IMR-90 (cell line): Measurements from ENCODE around the gene RBFOX2. TPM values are rescaled to one million over a fixed set of nuclear protein-coding genes. Genes with fewer than 3 reads are reported as not detected.
A peak's percentile ranks its signal among the peaks of the same experiment; 100 is the strongest.

Experiments
- ATAC-seq: fragments of 200-7000 bp; cut with Tn5 transposase; 2 replicates; pipeline ENCODE4 v1.9.1; 2020; ENCODE audit warnings: low read depth, mild to moderate bottlenecking, moderate library complexity
- BruUV-seq: library from RNA; stranded (reverse); fragments of 400-500 nt; replicated peaks from 2 replicates; lab custom pipeline; 2021; lab: Mats Ljungman, UMichigan
- CTCF ChIA-PET: fragments of 300-600 bp; formaldehyde crosslinking; extraction: SDS; loops from one replicate; lab custom pipeline; 2021; ENCODE audit warnings: antibody characterized with exemption; lab: Yijun Ruan, JAX
- POLR2A ChIA-PET: fragments of 300-600 bp; sonication (Branson Sonifier 250); formaldehyde crosslinking; loops from one replicate; lab custom pipeline; 2022; ENCODE audit warnings: antibody characterized with exemption; ENCODE audit not compliant: unreplicated experiment; lab: Charles Lee
- DNase-seq: peaks from one replicate; pipeline ENCODE4 v3.0.0; 2013
- H2AFZ ChIP-seq: replicated peaks from 2 replicates; pipeline ENCODE3; 2013; ENCODE audit warnings: low read length, mild to moderate bottlenecking; ENCODE audit not compliant: poor library complexity
- H2AK5ac ChIP-seq: 2 replicates; pipeline ENCODE4 v1.6.1; 2013; ENCODE audit warnings: low read depth, low read length, inconsistent platforms
- H2AK9ac ChIP-seq: replicated peaks from 2 replicates; pipeline ENCODE3; 2013; ENCODE audit warnings: mild to moderate bottlenecking, low read depth, low read length, moderate library complexity; ENCODE audit not compliant: poor library complexity
- H2BK120ac ChIP-seq: 2 replicates; pipeline ENCODE4 v1.6.1; 2013; ENCODE audit warnings: low read depth, low read length, inconsistent platforms
- H2BK15ac ChIP-seq: 3 replicates; pipeline ENCODE4 v1.6.1; 2013; ENCODE audit warnings: low read depth, low read length, inconsistent platforms
- H2BK20ac ChIP-seq: 2 replicates; pipeline ENCODE4 v1.6.1; 2013; ENCODE audit warnings: low read depth, mild to moderate bottlenecking, inconsistent platforms, low read length, moderate library complexity
- H2BK5ac ChIP-seq: 2 replicates; pipeline ENCODE4 v1.6.1; 2013; ENCODE audit warnings: mild to moderate bottlenecking, low read depth, low read length, inconsistent platforms; ENCODE audit not compliant: poor library complexity, severe bottlenecking
- H3K14ac ChIP-seq: replicated peaks from 2 replicates; pipeline ENCODE4 v1.6.1; 2013; ENCODE audit warnings: low read depth, low read length, inconsistent platforms
- H3K18ac ChIP-seq: 2 replicates; pipeline ENCODE4 v1.6.1; 2013; ENCODE audit warnings: low read depth, low read length, control low read depth
- H3K23ac ChIP-seq: 2 replicates; pipeline ENCODE4 v1.6.1; 2013; ENCODE audit warnings: low read depth, low read length, inconsistent platforms
- H3K27ac ChIP-seq: 2 replicates; pipeline ENCODE4 v1.5.1; 2013; ENCODE audit warnings: mild to moderate bottlenecking, control low read depth, low read length; ENCODE audit not compliant: insufficient read depth
- H3K27me3 ChIP-seq: 2 replicates; pipeline ENCODE4 v1.6.1; 2013; ENCODE audit warnings: low read length; ENCODE audit not compliant: control insufficient read depth, insufficient read depth
- H3K36me3 ChIP-seq: 2 replicates; pipeline ENCODE4 v1.6.1; 2013; ENCODE audit warnings: low read length, mixed read lengths; ENCODE audit not compliant: control insufficient read depth, insufficient read depth
- H3K4ac ChIP-seq: 2 replicates; pipeline ENCODE4 v1.6.1; 2013; ENCODE audit warnings: low read depth, low read length, inconsistent platforms
- H3K4me1 ChIP-seq: 2 replicates; pipeline ENCODE4 v1.6.1; 2013; ENCODE audit warnings: low read length, mixed read lengths; ENCODE audit not compliant: control insufficient read depth, insufficient read depth
- H3K4me2 ChIP-seq: 2 replicates; pipeline ENCODE4 v1.6.1; 2013; ENCODE audit warnings: low read depth, mild to moderate bottlenecking, control low read depth, low read length, moderate library complexity
- H3K4me3 ChIP-seq: 2 replicates; pipeline ENCODE4 v1.5.1; 2013; ENCODE audit warnings: low read depth, mild to moderate bottlenecking, control low read depth, low read length, moderate library complexity; ENCODE audit not compliant: insufficient read depth
- H3K56ac ChIP-seq: 2 replicates; pipeline ENCODE4 v1.6.1; 2013; ENCODE audit warnings: low read length, inconsistent platforms; ENCODE audit not compliant: insufficient read depth; ENCODE audit errors: extremely low read depth
- H3K79me1 ChIP-seq, 2 experiments: 2 replicates each; pipeline ENCODE4 v1.6.1; 2013; ENCODE audit warnings: low read length in 2 of 2, inconsistent platforms in 1 of 2, low read depth in 1 of 2
- H3K9ac ChIP-seq: 2 replicates; pipeline ENCODE4 v1.6.1; 2013; ENCODE audit warnings: low read depth, low read length, control low read depth
- H3K9me1 ChIP-seq: 2 replicates; pipeline ENCODE4 v1.6.1; 2013; ENCODE audit warnings: low read length, inconsistent platforms; ENCODE audit not compliant: insufficient read depth
- H3K9me3 ChIP-seq: 2 replicates; pipeline ENCODE4 v1.6.1; 2013; ENCODE audit warnings: low read length; ENCODE audit not compliant: control insufficient read depth, insufficient read depth
- H4K20me1 ChIP-seq: 2 replicates; pipeline ENCODE4 v1.6.1; 2013; ENCODE audit warnings: low read length, inconsistent platforms; ENCODE audit not compliant: insufficient read depth
- H4K5ac ChIP-seq: 2 replicates; pipeline ENCODE4 v1.6.1; 2013; ENCODE audit warnings: mild to moderate bottlenecking, low read depth, low read length, control low read depth
- H4K8ac ChIP-seq, 2 experiments: 2 replicates each; pipeline ENCODE4 v1.6.1; 2013; ENCODE audit warnings: low read depth in 2 of 2, low read length in 2 of 2, control low read depth in 1 of 2, inconsistent platforms in 1 of 2
- H4K91ac ChIP-seq: 2 replicates; pipeline ENCODE4 v1.6.1; 2013; ENCODE audit warnings: low read depth, low read length, inconsistent platforms; ENCODE audit not compliant: insufficient read depth
- BHLHE40 ChIP-seq: fragments of 150-350 bp; IDR thresholded peaks from 2 replicates; pipeline ENCODE4 v1.6.1; 2016; ENCODE audit warnings: mild to moderate bottlenecking, low read depth, low read length
- CEBPB ChIP-seq: IDR thresholded peaks from 2 replicates; pipeline ENCODE4 v1.6.1; 2012; ENCODE audit warnings: low read depth, low read length, improper control_type of control experiment
- CHD1 ChIP-seq: IDR thresholded peaks from 2 replicates; pipeline ENCODE4 v1.6.1; 2012; ENCODE audit warnings: low read depth, low read length, improper control_type of control experiment
- ELK1 ChIP-seq: fragments of 150-350 bp; IDR thresholded peaks from 2 replicates; pipeline ENCODE4 v1.6.1; 2016; ENCODE audit warnings: low read depth, mild to moderate bottlenecking, low read length, moderate library complexity, borderline replicate concordance
- FOS ChIP-seq: fragments of 150-350 bp; IDR thresholded peaks from 2 replicates; pipeline ENCODE4 v1.6.1; 2016; ENCODE audit warnings: low read depth, low read length
- MAFK ChIP-seq: IDR thresholded peaks from 2 replicates; pipeline ENCODE4 v1.6.1; 2012; ENCODE audit warnings: low read depth, low read length, improper control_type of control experiment
- MAZ ChIP-seq: IDR thresholded peaks from 2 replicates; pipeline ENCODE4 v1.6.1; 2012; ENCODE audit warnings: low read depth, mild to moderate bottlenecking, low read length, improper control_type of control experiment, moderate library complexity, borderline replicate concordance
- MXI1 ChIP-seq: IDR thresholded peaks from 2 replicates; pipeline ENCODE4 v1.6.1; 2012; ENCODE audit warnings: low read depth, mild to moderate bottlenecking, low read length, moderate library complexity, borderline replicate concordance
- POLR2A ChIP-seq: IDR thresholded peaks from 2 replicates; pipeline ENCODE4 v1.6.1; 2012; ENCODE audit warnings: mild to moderate bottlenecking, low read depth, low read length
- RAD21 ChIP-seq: IDR thresholded peaks from 2 replicates; pipeline ENCODE4 v1.6.1; 2012; ENCODE audit warnings: low read length, improper control_type of control experiment
- RCOR1 ChIP-seq: IDR thresholded peaks from 2 replicates; pipeline ENCODE4 v1.6.1; 2012; ENCODE audit warnings: mild to moderate bottlenecking, low read length, improper control_type of control experiment; ENCODE audit not compliant: insufficient replicate concordance
- RFX5 ChIP-seq: IDR thresholded peaks from 2 replicates; pipeline ENCODE4 v1.8.0; 2012; ENCODE audit warnings: low read depth, mild to moderate bottlenecking, low read length, moderate library complexity
- WGBS, 2 experiments: methylation state at CpG; one replicate each; pipeline versions ENCODE4 v1.1.5 to v1.1.7; 2013; ENCODE audit warnings: missing lambda C conversion rate in 2 of 2; ENCODE audit not compliant: insufficient read length in 1 of 2; ENCODE audit errors: extremely low coverage in 2 of 2; 5-methylcytosine and 5-hydroxymethylcytosine counted together
- dilution Hi-C: fragments of 300-500 bp; cut with HindIII; formaldehyde crosslinking; loops from one replicate; pipeline ENCODE4 v1.14.3; 2018; ENCODE audit warnings: low sequenced_read_pairs; ENCODE audit not compliant: unreplicated experiment
- in situ Hi-C: fragments of 300-500 bp; cut with MboI; formaldehyde crosslinking; loops from 3 replicates; pipeline ENCODE4 v1.14.3; 2019; ENCODE audit warnings: low sequenced_read_pairs, inconsistent platforms, mixed read lengths
- intact Hi-C: fragments of 100-400 bp; cut with micrococcal nuclease; formaldehyde crosslinking; loops from 2 replicates; pipeline ENCODE4 v1.10.0; 2022
- polyA plus RNA-seq, 3 experiments: library from polyadenylated mRNA; depleted of rRNA; stranded (reverse); fragments of >200 nt; gene quantifications; 2 replicates each; pipeline ENCODE4 v1.2.3, GENCODE V29; 2012; ENCODE audit warnings: low replicate concordance in 1 of 3
- total RNA-seq: library from RNA; depleted of rRNA; stranded (reverse); fragments of >200 nt; gene quantifications from 2 replicates; pipeline ENCODE4 v1.2.3, GENCODE V29; 2012
- TF ChIP-seq, protein P1 (sequence below): conservative IDR thresholded peaks from 2 replicates; pipeline ENCODE4 v1.5.1; 2012; ENCODE audit warnings: mild to moderate bottlenecking, low read depth, low read length, improper control_type of control experiment
- TF ChIP-seq, protein P2 (sequence below): fragments of 150-350 bp; IDR thresholded peaks from 2 replicates; pipeline ENCODE4 v1.6.1; 2017; ENCODE audit warnings: mild to moderate bottlenecking, antibody characterized with exemption, low read length, low read depth

The RBFOX2 gene
- total and polyA plus RNA-seq, 2 of the 4 experiments (the other 2 are of a cell fraction): 146 to 178 TPM

GRCh38 chr22:35726398-35726797 lies 302.2 kb downstream of the RBFOX2 start:
- Histone ChIP-seq H3K9me1 (peaks cover 3% of the 10 kb centered on the region), H3K4ac (no peak overlapping the region), H4K20me1 (no peaks in the 10 kb centered on the region), H2AK9ac (no peak overlapping the region), H2BK15ac (no peak overlapping the region), H3K36me3 (no peaks in the 10 kb centered on the region), H2AFZ (peak overlapping the region; percentile 39), H3K79me1 (no peaks in the 10 kb centered on the region), H3K14ac (no peak overlapping the region), H2BK20ac (no peak overlapping the region), H3K4me1 (no peaks in the 10 kb centered on the region), H3K56ac (no peak overlapping the region), H2BK5ac (no peak overlapping the region), H3K27me3 (no peaks in the 10 kb centered on the region), H3K9ac (no peak overlapping the region), H3K4me3 (no peak overlapping the region), H2BK120ac (no peak overlapping the region), H3K23ac (no peak overlapping the region), H4K8ac (no peak overlapping the region), H3K18ac (no peak overlapping the region), H3K9me3 (no peaks in the 10 kb centered on the region), H2AK5ac (no peak overlapping the region), H4K5ac (no peak overlapping the region), H3K4me2 (no peak overlapping the region), H3K27ac (no peak overlapping the region), H4K91ac (no peak overlapping the region)
- ATAC-seq (no peak), DNase-seq (no peak)
- TF ChIP-seq, protein P1, sequence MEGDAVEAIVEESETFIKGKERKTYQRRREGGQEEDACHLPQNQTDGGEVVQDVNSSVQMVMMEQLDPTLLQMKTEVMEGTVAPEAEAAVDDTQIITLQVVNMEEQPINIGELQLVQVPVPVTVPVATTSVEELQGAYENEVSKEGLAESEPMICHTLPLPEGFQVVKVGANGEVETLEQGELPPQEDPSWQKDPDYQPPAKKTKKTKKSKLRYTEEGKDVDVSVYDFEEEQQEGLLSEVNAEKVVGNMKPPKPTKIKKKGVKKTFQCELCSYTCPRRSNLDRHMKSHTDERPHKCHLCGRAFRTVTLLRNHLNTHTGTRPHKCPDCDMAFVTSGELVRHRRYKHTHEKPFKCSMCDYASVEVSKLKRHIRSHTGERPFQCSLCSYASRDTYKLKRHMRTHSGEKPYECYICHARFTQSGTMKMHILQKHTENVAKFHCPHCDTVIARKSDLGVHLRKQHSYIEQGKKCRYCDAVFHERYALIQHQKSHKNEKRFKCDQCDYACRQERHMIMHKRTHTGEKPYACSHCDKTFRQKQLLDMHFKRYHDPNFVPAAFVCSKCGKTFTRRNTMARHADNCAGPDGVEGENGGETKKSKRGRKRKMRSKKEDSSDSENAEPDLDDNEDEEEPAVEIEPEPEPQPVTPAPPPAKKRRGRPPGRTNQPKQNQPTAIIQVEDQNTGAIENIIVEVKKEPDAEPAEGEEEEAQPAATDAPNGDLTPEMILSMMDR: no peak
- TF ChIP-seq CHD1: no peak
- TF ChIP-seq FOS: no peak
- TF ChIP-seq BHLHE40: no peak
- TF ChIP-seq MAZ: no peak
- TF ChIP-seq, protein P2, sequence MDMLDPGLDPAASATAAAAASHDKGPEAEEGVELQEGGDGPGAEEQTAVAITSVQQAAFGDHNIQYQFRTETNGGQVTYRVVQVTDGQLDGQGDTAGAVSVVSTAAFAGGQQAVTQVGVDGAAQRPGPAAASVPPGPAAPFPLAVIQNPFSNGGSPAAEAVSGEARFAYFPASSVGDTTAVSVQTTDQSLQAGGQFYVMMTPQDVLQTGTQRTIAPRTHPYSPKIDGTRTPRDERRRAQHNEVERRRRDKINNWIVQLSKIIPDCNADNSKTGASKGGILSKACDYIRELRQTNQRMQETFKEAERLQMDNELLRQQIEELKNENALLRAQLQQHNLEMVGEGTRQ: no peak
- no peak for TF ChIP-seq CEBPB
- no peak for TF ChIP-seq RCOR1
- no peak for TF ChIP-seq RAD21
- no peak for TF ChIP-seq RFX5
- TF ChIP-seq MXI1: no peak
- no peak for TF ChIP-seq POLR2A
- no peak for TF ChIP-seq ELK1
- no peak for TF ChIP-seq MAFK
- intact Hi-C loops (no loop called here), dilution Hi-C loops (no loop called here), in situ Hi-C loops (no loop called here)
- 70% methylated on average over 2 of the region's 6 CpGs; no CpG with 5 or more reads in 1 of the 2 experiments for WGBS, 2 experiments
- CTCF ChIA-PET: interaction anchor here (1.0 kb wide), 1 partner anchor 42 kb away, joined by 4 read pairs; no protein-coding TSS in a partner anchor
- POLR2A ChIA-PET: no interaction called here
- BruUV-seq: no TSS peak
